GM21360 (cell line): ENCODE data around the gene PDZRN4.

ENCODE experiments used
- ATAC-seq: cut with Tn5 transposase; IDR thresholded peaks from one replicate; pipeline ENCODE4 v1.9.1; 2021; ENCODE audit warnings: mild to moderate bottlenecking, moderate library complexity; ENCODE audit not compliant: unreplicated experiment

Gene PDZRN4

GRCh38 chr12:41348198-41348597 lies 160.1 kb downstream of the PDZRN4 start:
- no peak for ATAC-seq

GRCh38 chr12:41356181-41356580 lies 168.1 kb downstream of the PDZRN4 start:
- ATAC-seq, result no peak

- ATAC-seq, result no peak
These were observed 173.6 kb downstream of the PDZRN4 start for GRCh38 chr12:41361738-41362137.

GRCh38 chr12:41362510-41362909 lies 174.4 kb downstream of the PDZRN4 start:
- ATAC-seq, result no peak

GRCh38 chr12:41362931-41363330 lies 174.8 kb downstream of the PDZRN4 start:
- ATAC-seq, result no peak

- ATAC-seq, result no peak
These were observed 176.1 kb downstream of the PDZRN4 start for GRCh38 chr12:41364211-41364610.

GRCh38 chr12:41365653-41366171 lies 177.6 kb downstream of the PDZRN4 start:
- no peak for ATAC-seq

- no peak for ATAC-seq
These were observed 179.7 kb downstream of the PDZRN4 start for GRCh38 chr12:41367726-41368405.

GRCh38 chr12:41380878-41381277 lies 192.8 kb downstream of the PDZRN4 start:
- no peak for ATAC-seq

GRCh38 chr12:41402801-41403200 lies 214.7 kb downstream of the PDZRN4 start:
- ATAC-seq, result no peak

- ATAC-seq, result no peak
These were observed 219.2 kb downstream of the PDZRN4 start for GRCh38 chr12:41407232-41407799.

GRCh38 chr12:41409628-41410027 lies 221.5 kb downstream of the PDZRN4 start:
- no peak for ATAC-seq

- no peak for ATAC-seq
These were observed 230.5 kb downstream of the PDZRN4 start for GRCh38 chr12:41418586-41418985.

GRCh38 chr12:41419131-41419893 lies 231.2 kb downstream of the PDZRN4 start:
- ATAC-seq, result no peak

GRCh38 chr12:41424651-41425050 lies 236.5 kb downstream of the PDZRN4 start:
- ATAC-seq, result no peak

- no peak for ATAC-seq
These were observed 245.3 kb downstream of the PDZRN4 start for GRCh38 chr12:41433460-41433859.

GRCh38 chr12:41436076-41436475 lies 248.0 kb downstream of the PDZRN4 start:
- no peak for ATAC-seq

GRCh38 chr12:41437563-41437962 lies 249.4 kb downstream of the PDZRN4 start:
- no peak for ATAC-seq

- ATAC-seq, result no peak
These were observed 250.9 kb downstream of the PDZRN4 start for GRCh38 chr12:41438854-41439541.

- no peak for ATAC-seq
These were observed 251.7 kb downstream of the PDZRN4 start for GRCh38 chr12:41439801-41440200.

- ATAC-seq, result no peak
These were observed 253.1 kb downstream of the PDZRN4 start for GRCh38 chr12:41441180-41441579.
